Ovary (tissue), 9 donors: ENCODE measurements around the gene SLC9A7. TPM values are rescaled to one million over a fixed set of nuclear protein-coding genes. Genes with fewer than 3 reads are reported as not detected.

Experiments used
- DNase-seq, 5 donors: peaks; one replicate each; pipeline ENCODE4 v3.0.0-alpha.2; 2019 to 2020
- H3K27ac ChIP-seq, 2 donors: fragments of 200-600 bp; one replicate each; pipeline versions ENCODE4 v1.5.1 to v1.8.0; 2019 to 2022
- H3K27me3 ChIP-seq: fragments of 200-600 bp; one replicate; pipeline ENCODE4 v1.8.0; 2022
- H3K36me3 ChIP-seq: fragments of 200-600 bp; sonication (generic); one replicate; pipeline ENCODE4 v1.5.1; 2019
- H3K4me1 ChIP-seq: one replicate; pipeline ENCODE4 v1.8.1; 2013; ENCODE audit warnings: mild to moderate bottlenecking, moderate library complexity; ENCODE audit not compliant: insufficient read depth
- H3K4me3 ChIP-seq: fragments of 200-600 bp; sonication (generic); one replicate; pipeline ENCODE4 v1.5.1; 2017
- H3K9me3 ChIP-seq, 2 donors: fragments of 200-600 bp in 1 of 2; sonication (generic) in 1 of 2; one replicate each; pipeline versions ENCODE4 v1.5.1 to v1.8.1; 2013 to 2019; ENCODE audit warnings: mild to moderate bottlenecking in 1 of 2, moderate library complexity in 1 of 2
- CTCF ChIP-seq, 3 donors: fragments of 450-650 bp in 2 of 3; fragments of 200-600 bp in 1 of 3; IDR thresholded peaks; one replicate each; pipeline versions ENCODE4 v1.5.1 to v1.8.0; 2016 to 2022; ENCODE audit warnings: antibody characterized with exemption in 3 of 3, mild to moderate bottlenecking in 1 of 3
- EP300 ChIP-seq: sonication (generic); formaldehyde crosslinking; IDR thresholded peaks from one replicate; pipeline ENCODE4 v1.6.1; 2017; ENCODE audit warnings: antibody characterized with exemption
- POLR2A ChIP-seq: fragments of 450-650 bp; IDR thresholded peaks from one replicate; pipeline ENCODE4 v1.6.1; 2017; ENCODE audit warnings: antibody characterized with exemption, mild to moderate bottlenecking, moderate library complexity
- WGBS, 3 donors: extraction: QIAGEN DNeasy Blood & Tissue Kit in 1 of 3; methylation state at CpG; one replicate each; pipeline versions ENCODE4 v1.1.5 to v1.1.7; 2013 to 2017; 5-methylcytosine and 5-hydroxymethylcytosine counted together
- intact Hi-C, 4 donors: fragments of 100-400 bp; cut with DNase I; formaldehyde crosslinking; loops; one replicate each; pipeline versions ENCODE4 v1.11.0 to v1.15.1; 2022 to 2023
- polyA plus RNA-seq, 2 donors: library from polyadenylated mRNA; stranded (reverse); fragments of 200-250 nt in 1 of 2; fragments of 350-450 nt in 1 of 2; fragmentation: Illumina TruSeq in 1 of 2; extraction: RNeasy Lipid Tissue Mini Kit (QIAGEN cat#74804) in 1 of 2; gene quantifications; one replicate each; pipeline ENCODE4 v1.2.3, GENCODE V29; 2013 to 2014
- total RNA-seq, 7 donors: library from RNA; depleted of rRNA in 2 of 7; stranded (reverse); fragments of >200 nt in 2 of 7; fragmentation: NEBNext Ultra II Directional in 3 of 7; extraction: Animal tissue kit (Norgen Biotek cat#: 25700) in 3 of 7; gene quantifications; one replicate each; pipeline versions ENCODE4 v1.1.0 to v1.2.4, GENCODE V29; 2016 to 2023
- donor health status: DM: no; HTN: no; CAD: no; lungs with moderate emphysema.
- donor health status: DM: no; HTN: no; CAD: no.
- donor health status: Bipolar disorder and iron deficiency.
- donor health status: DM: yes; HTN: yes; CAD: no.
- donor health status: DM: no; HTN: no; CAD: no.
- donor health status: DM: yes; HTN: yes; CAD: no.

Gene SLC9A7
- total and polyA plus RNA-seq, 9 donors = 2.2 to 22.3 (median 9.1) TPM

- Histone ChIP-seq H3K4me1 (peaks cover under 1% of the 10 kb centered on the region), H3K27ac (no peak overlapping the region), H3K36me3 (no peaks in the 10 kb centered on the region), H3K9me3 (no peaks in the 10 kb centered on the region), H3K27me3 (no peaks in the 10 kb centered on the region), H3K4me3 (no peak overlapping the region)
- no peak for DNase-seq
- intact Hi-C loops = no loop called here
- TF ChIP-seq POLR2A (no peak), CTCF (IDR thresholded peaks at IDR 0.05) (no peak), EP300 (no peak)
- whole genome bisulfite sequencing, 3 donors = 69 to 85% (median 82%) methylated on average over 11 of the region's 11 CpGs
Measured at GRCh38 chrX:46607916-46608315, 151.0 kb downstream of the SLC9A7 start.

- no peak overlapping the region for H3K27ac ChIP-seq
- intact Hi-C loops = no loop called here
- 82 to 86% (median 83%) methylated on average over 6 of the region's 6 CpGs for WGBS, 3 donors
- no peak for DNase-seq
- H3K36me3 ChIP-seq = no peaks in the 10 kb centered on the region
- H3K4me3 ChIP-seq = no peak overlapping the region
- TF ChIP-seq CTCF (IDR thresholded peaks at IDR 0.05) = no peak
- no peak for TF ChIP-seq EP300
- TF ChIP-seq POLR2A = no peak
- H3K4me1 ChIP-seq = peaks cover 4% of the 10 kb centered on the region
- no peaks in the 10 kb centered on the region for H3K27me3 ChIP-seq
- no peaks in the 10 kb centered on the region for H3K9me3 ChIP-seq
Measured at GRCh38 chrX:46602468-46603102, 156.3 kb downstream of the SLC9A7 start.

- Histone ChIP-seq H3K4me3 (no peak overlapping the region), H3K27ac (no peak overlapping the region), H3K9me3 (no peaks in the 10 kb centered on the region), H3K4me1 (peaks cover 4% of the 10 kb centered on the region), H3K27me3 (no peaks in the 10 kb centered on the region), H3K36me3 (no peaks in the 10 kb centered on the region)
- no peak for TF ChIP-seq EP300
- TF ChIP-seq CTCF (IDR thresholded peaks at IDR 0.05) = no peak
- no peak for TF ChIP-seq POLR2A
- intact Hi-C loops = no loop called here
- 22 to 33% (median 31%) methylated on average over 6 of the region's 6 CpGs for WGBS, 3 donors
- DNase-seq = no peak
Measured at GRCh38 chrX:46601283-46601682, 157.6 kb downstream of the SLC9A7 start.

- TF ChIP-seq EP300 (no peak), CTCF (IDR thresholded peaks at IDR 0.05) (no peak), POLR2A (no peak)
- intact Hi-C loops = no loop called here
- Histone ChIP-seq H3K27ac (no peak overlapping the region), H3K4me3 (no peak overlapping the region), H3K36me3 (no peaks in the 10 kb centered on the region), H3K27me3 (no peaks in the 10 kb centered on the region), H3K4me1 (peaks cover 4% of the 10 kb centered on the region), H3K9me3 (no peaks in the 10 kb centered on the region)
- WGBS, 3 donors = 0 to 24% (median 17%) methylated on average over 1 of the region's 1 CpG
- no peak for DNase-seq
Measured at GRCh38 chrX:46599051-46599560, 159.8 kb downstream of the SLC9A7 start.
